GM23248 (cell line): Measurements from ENCODE around the gene MXD3. TPM values are rescaled to one million over a fixed set of nuclear protein-coding genes. Genes with fewer than 3 reads are reported as not detected.
"Not testable (repeated sequence)": the region's sequence is repeated elsewhere in the genome, so short reads cannot be mapped to it uniquely, and the experiment has no call there.

Experiments
- DNase-seq: peaks from one replicate; pipeline ENCODE4 v3.0.0-alpha.2; 2015
- H2AFZ ChIP-seq: fragments of 200-600 bp; sonication (generic); 2 replicates; pipeline ENCODE4 v1.6.1; 2016; ENCODE audit warnings: antibody characterized with exemption
- H3F3A ChIP-seq: fragments of 200-600 bp; sonication (generic); 2 replicates; pipeline ENCODE4 v1.6.1; 2016; ENCODE audit warnings: mild to moderate bottlenecking, antibody characterized with exemption, mixed run types; ENCODE audit not compliant: insufficient read depth
- H3K27ac ChIP-seq: fragments of 200-600 bp; sonication (generic); 2 replicates; pipeline ENCODE4 v1.5.1; 2016; ENCODE audit warnings: mild to moderate bottlenecking
- H3K27me3 ChIP-seq: fragments of 200-600 bp; sonication (generic); replicated peaks from 2 replicates; pipeline ENCODE4 v1.6.1; 2016; ENCODE audit warnings: mild to moderate bottlenecking; ENCODE audit not compliant: insufficient read depth
- H3K36me3 ChIP-seq: fragments of 200-600 bp; sonication (generic); 2 replicates; pipeline ENCODE4 v1.6.1; 2016; ENCODE audit warnings: low read depth, mild to moderate bottlenecking
- H3K4me1 ChIP-seq: fragments of 200-600 bp; sonication (generic); 2 replicates; pipeline ENCODE4 v1.6.1; 2016; ENCODE audit warnings: mild to moderate bottlenecking; ENCODE audit not compliant: insufficient read depth
- H3K4me2 ChIP-seq: fragments of 200-600 bp; sonication (generic); one replicate; pipeline ENCODE4 v1.6.1; 2016; ENCODE audit warnings: mild to moderate bottlenecking; ENCODE audit not compliant: unreplicated experiment
- H3K4me3 ChIP-seq: fragments of 200-600 bp; sonication (generic); 2 replicates; pipeline ENCODE4 v1.5.1; 2016; ENCODE audit warnings: mild to moderate bottlenecking
- H3K79me2 ChIP-seq: fragments of 200-600 bp; sonication (generic); 2 replicates; pipeline ENCODE4 v1.6.1; 2016; ENCODE audit warnings: mild to moderate bottlenecking; ENCODE audit not compliant: insufficient read depth
- H3K9ac ChIP-seq: fragments of 200-600 bp; sonication (generic); 2 replicates; pipeline ENCODE4 v1.6.1; 2016; ENCODE audit warnings: mild to moderate bottlenecking
- H3K9me2 ChIP-seq: fragments of 200-600 bp; sonication (generic); 2 replicates; pipeline ENCODE4 v1.6.1; 2016; ENCODE audit warnings: mixed run types, mild to moderate bottlenecking, moderate library complexity; ENCODE audit not compliant: insufficient read depth
- H3K9me3 ChIP-seq: fragments of 200-600 bp; sonication (generic); one replicate; pipeline ENCODE4 v1.6.1; 2017; ENCODE audit warnings: low read depth
- H4K20me1 ChIP-seq: fragments of 200-600 bp; sonication (generic); 2 replicates; pipeline ENCODE4 v1.6.0; 2016; ENCODE audit not compliant: insufficient read depth
- EZH2 ChIP-seq: fragments of 200-600 bp; sonication (generic); IDR thresholded peaks from 2 replicates; pipeline ENCODE4 v1.6.1; 2018; ENCODE audit warnings: antibody characterized with exemption, mild to moderate bottlenecking; ENCODE audit not compliant: insufficient read depth, poor library complexity, severe bottlenecking
- EZH2phosphoT487 ChIP-seq: fragments of 200-600 bp; sonication (generic); IDR thresholded peaks from 2 replicates; pipeline ENCODE4 v1.6.1; 2018; ENCODE audit warnings: antibody characterized with exemption, moderate library complexity, mild to moderate bottlenecking, low read depth; ENCODE audit not compliant: insufficient read depth
- WGBS, 2 experiments: methylation state at CpG; one replicate each; pipeline ENCODE4 v1.1.6; 2015 to 2017; ENCODE audit warnings: low lambda C conversion rate in 2 of 2, low coverage in 1 of 2; ENCODE audit errors: missing lambda C conversion rate in 2 of 2; 5-methylcytosine and 5-hydroxymethylcytosine counted together
- in situ Hi-C: fragments of 300-500 bp; cut with MboI; formaldehyde crosslinking; loops from 2 replicates; pipeline ENCODE4 v1.15.0; 2020
- polyA plus RNA-seq: library from polyadenylated mRNA; unstranded; fragments of >200 nt; fragmentation: Nextera tagmentation; extraction: Ambion mirVana; gene quantifications from 2 replicates; pipeline ENCODE4 v1.2.1, GENCODE V29; 2016
- total RNA-seq: library from RNA; depleted of rRNA; stranded (reverse); fragments of >200 nt; shearing (Covaris generic); gene quantifications from 2 replicates; pipeline ENCODE4 v1.2.3, GENCODE V29; 2014

MXD3 gene
- total and polyA plus RNA-seq, 2 experiments from 2014 or later = 6.5 to 7.8 TPM

- Histone ChIP-seq H3K36me3 (no peaks in the 10 kb centered on the region; the same call in 1 of the 2 replicates), H3K27ac (no peak overlapping the region)
Measured at GRCh38 chr5:177307544-177308363, 3.9 kb downstream of the MXD3 start.

DNA sequence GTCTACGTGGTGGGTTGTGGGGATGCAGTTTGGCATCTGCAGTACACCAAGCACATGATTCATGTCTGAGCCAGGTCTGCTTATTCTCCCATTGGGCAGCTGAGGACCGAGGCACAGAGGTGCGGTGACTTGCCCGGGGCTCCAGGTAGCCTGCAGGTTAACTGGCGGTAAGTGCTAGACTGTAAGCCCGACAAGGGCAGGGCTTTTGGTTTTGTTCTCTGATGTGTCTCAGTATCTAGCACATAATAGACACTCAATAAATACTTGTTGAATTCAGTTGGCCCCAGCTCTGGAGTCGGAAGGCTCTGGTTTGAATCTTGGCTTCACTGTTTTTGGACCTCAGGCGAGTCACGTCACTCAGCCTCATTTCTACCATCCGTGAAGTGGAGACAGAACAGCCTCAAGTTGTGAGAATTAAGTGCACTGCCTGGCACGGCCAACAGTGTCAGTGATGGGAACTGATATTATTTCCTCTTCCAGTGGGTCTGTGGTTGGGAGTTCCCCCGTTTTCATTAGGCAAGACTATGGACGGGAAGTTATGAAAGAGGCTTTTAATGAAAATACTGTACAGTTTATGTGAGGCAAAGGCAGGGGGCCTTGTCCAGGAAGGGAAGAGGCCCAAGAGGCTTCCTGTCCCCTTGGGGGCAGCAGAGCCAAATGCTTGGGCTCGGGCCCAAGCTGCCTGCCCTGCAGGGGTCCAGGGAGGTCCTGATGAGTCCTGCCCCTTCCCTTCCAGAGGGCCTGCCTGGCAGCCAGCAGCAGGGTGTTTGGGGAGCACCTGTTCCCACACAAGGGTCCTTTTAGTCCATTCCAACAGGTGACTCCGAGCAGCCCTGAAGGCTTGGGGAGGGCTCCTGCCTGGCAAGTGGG is 4.8 kb downstream of the MXD3 start:
- TF ChIP-seq EZH2phosphoT487 (no peak), EZH2 (no peak)
- H3K4me2 ChIP-seq = no peak overlapping the region
- no peak overlapping the region for H3K4me3 ChIP-seq
- 72% methylated on average over 15 of the region's 15 CpGs for WGBS, 2 experiments
- H3F3A ChIP-seq = peaks cover 6% of the 10 kb centered on the region
- DNase-seq = peak; percentile 19
- H4K20me1 ChIP-seq = no peaks in the 10 kb centered on the region
- H3K36me3 ChIP-seq = no peaks in the 10 kb centered on the region; the same call in 1 of the 2 replicates
- H3K27ac ChIP-seq = no peak overlapping the region
- peaks cover 75% of the 10 kb centered on the region for H3K79me2 ChIP-seq
- no peak overlapping the region for H2AFZ ChIP-seq
- H3K27me3 ChIP-seq = no peaks in the 10 kb centered on the region
- in situ Hi-C loops = no loop called here
- peaks cover 17% of the 10 kb centered on the region for H3K4me1 ChIP-seq
- H3K9me3 ChIP-seq = no peaks in the 10 kb centered on the region
- H3K9ac ChIP-seq = no peak overlapping the region
- no peaks in the 10 kb centered on the region for H3K9me2 ChIP-seq

More at GRCh38 chr5:177307544-177308363, 3.9 kb downstream of the MXD3 start:
- Histone ChIP-seq H3K9ac (no peak overlapping the region), H3K4me1 (peaks cover 15% of the 10 kb centered on the region), H3K79me2 (peaks cover 66% of the 10 kb centered on the region), H3F3A (peaks cover 6% of the 10 kb centered on the region), H3K9me2 (no peaks in the 10 kb centered on the region), H3K4me3 (no peak overlapping the region), H4K20me1 (no peaks in the 10 kb centered on the region), H3K4me2 (no peak overlapping the region), H2AFZ (no peak overlapping the region), H3K9me3 (no peaks in the 10 kb centered on the region), H3K27me3 (no peaks in the 10 kb centered on the region)
- TF ChIP-seq EZH2phosphoT487 (no peak), EZH2 (no peak)
- DNase-seq = no peak
- 87% methylated on average over 34 to 37 of the region's 43 CpGs for WGBS, 2 experiments
- in situ Hi-C loops = no loop called here

GRCh38 chr5:177306103-177306640 is 5.5 kb downstream of the MXD3 start:
- H3K9me3 ChIP-seq, in situ Hi-C loops, H4K20me1 ChIP-seq, H3K27me3 ChIP-seq, H3K27ac ChIP-seq, H3K4me3 ChIP-seq, H3K4me2 ChIP-seq, H2AFZ ChIP-seq, H3K36me3 ChIP-seq, H3K9me2 ChIP-seq: not testable (repeated sequence)
- Histone ChIP-seq H3K9ac (0 out of 2 replicates have a peak overlapping the region, but pooled peaks have one; percentile 97), H3K4me1 (peaks cover 21% of the 10 kb centered on the region), H3F3A (peaks cover 11% of the 10 kb centered on the region), H3K79me2 (peaks cover 81% of the 10 kb centered on the region)
- peak; percentile 47 for DNase-seq
- 80 to 84% methylated on average over 11 of the region's 11 CpGs for WGBS, 2 experiments

GRCh38 chr5:177304392-177305119 is 7.1 kb downstream of the MXD3 start:
- Histone ChIP-seq H3K4me1 (peaks cover 21% of the 10 kb centered on the region), H3K27ac (peak overlapping the region; percentile 84), H3K4me3 (peak overlapping the region; percentile 92), H3K9ac (peak overlapping the region; percentile 97), H3K79me2 (peaks cover 67% of the 10 kb centered on the region), H3K36me3 (no peaks in the 10 kb centered on the region; the same call in 1 of the 2 replicates), H3F3A (peaks cover 20% of the 10 kb centered on the region), H3K9me2 (no peaks in the 10 kb centered on the region), H3K9me3 (no peaks in the 10 kb centered on the region), H3K4me2 (peak overlapping the region; percentile 81), H4K20me1 (no peaks in the 10 kb centered on the region), H3K27me3 (no peaks in the 10 kb centered on the region), H2AFZ (peak overlapping the region; percentile 87; the same call in 1 of the 2 replicates)
- TF ChIP-seq EZH2 (no peak), EZH2phosphoT487 (no peak)
- peak; percentile 52 for DNase-seq
- in situ Hi-C loops = no loop called here
- WGBS, 2 experiments = 23 to 32% methylated on average over 13 to 19 of the region's 19 CpGs
